Neuronal stem cell (in vitro differentiated cells): Measurements from ENCODE around the gene CEP57L1.

Experiments
- DNase-seq: peaks from one replicate; pipeline ENCODE4 v3.0.0-alpha.2; 2013; ENCODE audit warnings: low spot score
- H2AFZ ChIP-seq: one replicate; pipeline ENCODE4 v1.6.1; 2013; ENCODE audit warnings: mild to moderate bottlenecking, low read length, inconsistent platforms
- H2AK5ac ChIP-seq: 2 replicates; pipeline ENCODE4 v1.6.1; 2013; ENCODE audit warnings: low read depth, mild to moderate bottlenecking, inconsistent platforms, low read length, moderate library complexity, mixed read lengths
- H2BK120ac ChIP-seq: 2 replicates; pipeline ENCODE4 v1.6.1; 2013; ENCODE audit warnings: low read depth, mild to moderate bottlenecking, inconsistent platforms, low read length, moderate library complexity, mixed read lengths
- H2BK12ac ChIP-seq: one replicate; pipeline ENCODE4 v1.6.1; 2013; ENCODE audit warnings: low read length, inconsistent platforms
- H2BK15ac ChIP-seq: 2 replicates; pipeline ENCODE4 v1.6.1; 2013; ENCODE audit warnings: mild to moderate bottlenecking, low read length, inconsistent platforms, mixed read lengths
- H2BK5ac ChIP-seq: one replicate; pipeline ENCODE4 v1.6.1; 2013; ENCODE audit warnings: inconsistent platforms, mild to moderate bottlenecking, low read length, moderate library complexity
- H3K14ac ChIP-seq: one replicate; pipeline ENCODE4 v1.6.1; 2013; ENCODE audit warnings: low read length, inconsistent platforms
- H3K18ac ChIP-seq: 2 replicates; pipeline ENCODE4 v1.6.1; 2013; ENCODE audit warnings: low read length, inconsistent platforms
- H3K23ac ChIP-seq: 2 replicates; pipeline ENCODE4 v1.6.1; 2013; ENCODE audit warnings: low read depth, mild to moderate bottlenecking, mixed read lengths, low read length, inconsistent platforms; ENCODE audit not compliant: poor library complexity
- H3K27ac ChIP-seq: replicated peaks from 3 replicates; pipeline ENCODE4 v1.5.1; 2013; ENCODE audit warnings: low read length, inconsistent platforms
- H3K27me3 ChIP-seq, 3 experiments: 2 replicates each; pipeline ENCODE4 v1.6.1; 2013; ENCODE audit warnings: low read length in 3 of 3, mild to moderate bottlenecking in 2 of 3, inconsistent platforms in 1 of 3, low read depth in 1 of 3, mixed read lengths in 1 of 3, moderate library complexity in 1 of 3; ENCODE audit not compliant: control insufficient read depth in 3 of 3, insufficient read depth in 3 of 3
- H3K36me3 ChIP-seq, 2 donors: replicated peaks in 1 of 2; 2 replicates each; pipeline ENCODE4 v1.6.1; 2013; ENCODE audit warnings: low read length in 2 of 2; ENCODE audit not compliant: control insufficient read depth in 2 of 2, insufficient read depth in 2 of 2
- H3K4ac ChIP-seq: 2 replicates; pipeline ENCODE4 v1.6.1; 2013; ENCODE audit warnings: inconsistent platforms, mild to moderate bottlenecking, low read length, moderate library complexity
- H3K4me1 ChIP-seq, 2 donors: 1 replicate in 1 of 2; 2 replicates in 1 of 2; pipeline ENCODE4 v1.6.1; 2013; ENCODE audit warnings: low read length in 2 of 2, low read depth in 1 of 2; ENCODE audit not compliant: control insufficient read depth in 2 of 2, insufficient read depth in 1 of 2
- H3K4me2 ChIP-seq: one replicate; pipeline ENCODE4 v1.6.1; 2013; ENCODE audit warnings: mild to moderate bottlenecking, low read length, inconsistent platforms; ENCODE audit not compliant: insufficient read depth, poor library complexity, severe bottlenecking
- H3K4me3 ChIP-seq, 2 donors: 2 replicates each; pipeline ENCODE4 v1.5.1; 2013; ENCODE audit warnings: low read length in 2 of 2, mild to moderate bottlenecking in 2 of 2, inconsistent platforms in 1 of 2, moderate library complexity in 1 of 2
- H3K79me1 ChIP-seq: one replicate; pipeline ENCODE4 v1.6.1; 2013; ENCODE audit warnings: low read depth, mild to moderate bottlenecking, inconsistent platforms, low read length, moderate library complexity
- H3K9ac ChIP-seq: one replicate; pipeline ENCODE4 v1.6.1; 2013; ENCODE audit warnings: mild to moderate bottlenecking, low read depth, low read length, inconsistent platforms; ENCODE audit not compliant: poor library complexity
- H3K9me3 ChIP-seq, 2 donors: replicated peaks in 1 of 2; 2 replicates each; pipeline versions ENCODE3 to v1.6.1; 2013; ENCODE audit warnings: low read length in 2 of 2, mild to moderate bottlenecking in 2 of 2, inconsistent platforms in 1 of 2, low read depth in 1 of 2, mixed read lengths in 1 of 2, moderate library complexity in 1 of 2; ENCODE audit not compliant: control insufficient read depth in 2 of 2, insufficient read depth in 1 of 2
- H4K8ac ChIP-seq: one replicate; pipeline ENCODE4 v1.6.1; 2013; ENCODE audit warnings: low read depth, mild to moderate bottlenecking, inconsistent platforms, low read length, moderate library complexity
- H4K91ac ChIP-seq: one replicate; pipeline ENCODE4 v1.6.1; 2013; ENCODE audit warnings: low read length, low read depth, mild to moderate bottlenecking, inconsistent platforms; ENCODE audit not compliant: poor library complexity
- WGBS, 2 donors: extraction: QIAGEN DNeasy Blood & Tissue Kit; methylation state at CpG; one replicate each; pipeline ENCODE4 v1.1.7; 2013; ENCODE audit warnings: missing lambda C conversion rate in 2 of 2, mixed read lengths in 1 of 2; ENCODE audit not compliant: insufficient read length in 2 of 2, insufficient replicate concordance in 1 of 2; ENCODE audit errors: extremely low coverage in 2 of 2; 5-methylcytosine and 5-hydroxymethylcytosine counted together

The CEP57L1 gene

GRCh38 chr6:109081026-109081425 lies 14.3 kb upstream of the CEP57L1 start:
- no peak overlapping the region for H4K91ac ChIP-seq
- H3K9ac ChIP-seq: no peak overlapping the region
- H3K9me3 ChIP-seq: no peaks in the 10 kb centered on the region
- no peak overlapping the region for H2AK5ac ChIP-seq
- H3K4me3 ChIP-seq: no peak overlapping the region
- no peak overlapping the region for H2AFZ ChIP-seq
- no peak for DNase-seq
- H2BK15ac ChIP-seq: no peak overlapping the region
- H3K23ac ChIP-seq: no peak overlapping the region
- H3K4me1 ChIP-seq: peaks cover 0 to 7% of the 10 kb centered on the region in 2 donors
- no peak overlapping the region for H4K8ac ChIP-seq
- H3K79me1 ChIP-seq: no peaks in the 10 kb centered on the region
- no peak overlapping the region for H3K4me2 ChIP-seq
- H2BK12ac ChIP-seq: no peak overlapping the region
- H3K4ac ChIP-seq: no peak overlapping the region
- H3K36me3 ChIP-seq: peaks cover 0 to 6% of the 10 kb centered on the region in 2 donors
- no peak overlapping the region for H2BK5ac ChIP-seq
- H2BK120ac ChIP-seq: no peak overlapping the region
- H3K27ac ChIP-seq: no peak overlapping the region
- no peak overlapping the region for H3K14ac ChIP-seq
- H3K18ac ChIP-seq: no peak overlapping the region
- whole genome bisulfite sequencing, 2 donors: no CpG with 5 or more reads among the region's 1 CpG
- H3K27me3 ChIP-seq: no peaks in the 10 kb centered on the region

DNA sequence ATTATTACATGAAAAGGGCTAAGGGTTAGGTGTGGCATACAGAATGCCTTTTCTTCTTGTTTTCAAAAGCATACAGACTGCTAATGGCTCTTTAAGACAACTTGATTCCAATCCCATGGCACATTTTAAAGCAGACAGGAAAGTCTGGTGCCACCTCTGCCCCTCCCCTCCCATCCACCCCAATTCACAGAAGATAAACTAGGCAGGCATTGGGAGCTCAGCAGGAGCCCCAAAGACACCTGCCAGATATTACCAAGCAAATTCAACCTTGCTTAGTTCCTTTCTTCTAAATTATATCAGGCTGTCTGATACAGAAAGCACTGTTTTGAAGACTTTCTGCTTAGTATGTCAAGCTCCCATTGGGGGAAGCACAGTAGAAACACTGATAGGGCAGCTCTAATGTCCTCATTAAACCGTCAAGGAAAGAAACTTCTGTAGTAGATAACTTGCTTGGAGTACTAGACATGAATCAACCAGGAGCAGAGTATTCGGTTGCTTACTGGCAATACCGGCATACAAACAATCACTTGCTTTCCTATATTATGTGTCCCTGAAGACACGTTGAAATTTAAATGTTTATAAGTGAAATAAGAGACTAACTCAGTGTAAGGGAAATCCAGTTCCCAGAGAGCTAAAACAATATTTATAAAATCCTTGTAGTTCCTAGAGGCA lies 13.7 kb upstream of the CEP57L1 start:
- Histone ChIP-seq H4K8ac (no peak overlapping the region), H2BK120ac (no peak overlapping the region), H3K4me3 (no peak overlapping the region), H2BK5ac (no peak overlapping the region), H2BK15ac (no peak overlapping the region), H3K4me1 (peaks cover 0 to 7% of the 10 kb centered on the region in 2 donors), H2BK12ac (no peak overlapping the region), H3K4me2 (no peak overlapping the region), H3K9ac (no peak overlapping the region), H3K18ac (no peak overlapping the region), H3K14ac (no peak overlapping the region), H2AK5ac (no peak overlapping the region), H3K27ac (no peak overlapping the region), H3K36me3 (peaks cover 0 to 6% of the 10 kb centered on the region in 2 donors), H3K4ac (no peak overlapping the region), H3K23ac (no peak overlapping the region), H4K91ac (no peak overlapping the region), H3K79me1 (no peaks in the 10 kb centered on the region), H3K27me3 (no peaks in the 10 kb centered on the region), H3K9me3 (no peaks in the 10 kb centered on the region), H2AFZ (no peak overlapping the region)
- no peak for DNase-seq
- WGBS, 2 donors: no CpG with 5 or more reads among the region's 4 CpGs

DNA sequence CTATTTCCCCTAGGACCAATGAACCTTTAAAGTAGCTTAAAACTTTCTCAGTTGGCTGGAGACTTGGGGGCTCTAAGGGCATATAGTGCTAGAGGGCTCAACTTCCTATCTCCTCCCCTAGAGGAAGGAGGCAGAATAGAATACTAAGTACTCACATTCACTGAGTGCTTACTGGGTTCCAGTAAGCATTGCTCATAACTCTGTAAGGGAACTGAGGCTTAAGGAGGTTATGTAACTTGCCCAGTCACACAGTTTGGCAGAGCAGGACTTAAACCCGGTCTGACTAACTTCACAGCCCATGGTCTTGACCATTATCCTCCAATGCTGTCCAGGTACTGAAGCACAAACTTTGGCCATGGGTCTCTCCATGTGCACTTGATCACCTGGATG lies 13.1 kb upstream of the CEP57L1 start:
- Histone ChIP-seq H3K4me3 (no peak overlapping the region), H3K14ac (no peak overlapping the region), H3K4me1 (peaks cover 0 to 7% of the 10 kb centered on the region in 2 donors), H2AK5ac (no peak overlapping the region), H3K4me2 (no peak overlapping the region), H3K23ac (no peak overlapping the region), H3K18ac (no peak overlapping the region), H2BK12ac (no peak overlapping the region), H3K9ac (no peak overlapping the region), H3K79me1 (no peaks in the 10 kb centered on the region), H3K36me3 (peaks cover 0 to 6% of the 10 kb centered on the region in 2 donors), H3K4ac (no peak overlapping the region), H2AFZ (no peak overlapping the region), H4K8ac (no peak overlapping the region), H2BK15ac (no peak overlapping the region), H3K9me3 (no peaks in the 10 kb centered on the region), H4K91ac (no peak overlapping the region), H3K27me3 (no peaks in the 10 kb centered on the region), H3K27ac (no peak overlapping the region), H2BK120ac (no peak overlapping the region), H2BK5ac (no peak overlapping the region)
- WGBS, 2 donors: no CpG with 5 or more reads among the region's 1 CpG
- no peak for DNase-seq

- no peaks in the 10 kb centered on the region for H3K9me3 ChIP-seq
- no peaks in the 10 kb centered on the region for H3K79me1 ChIP-seq
- no peak overlapping the region for H3K23ac ChIP-seq
- DNase-seq: no peak
- H2BK15ac ChIP-seq: no peak overlapping the region
- H4K91ac ChIP-seq: no peak overlapping the region
- H3K4me1 ChIP-seq: peaks cover 0 to 7% of the 10 kb centered on the region in 2 donors
- H3K14ac ChIP-seq: no peak overlapping the region
- H2BK120ac ChIP-seq: no peak overlapping the region
- H2BK5ac ChIP-seq: no peak overlapping the region
- H4K8ac ChIP-seq: no peak overlapping the region
- H3K4me2 ChIP-seq: no peak overlapping the region
- no peak overlapping the region for H2BK12ac ChIP-seq
- H2AK5ac ChIP-seq: no peak overlapping the region
- no CpG with 5 or more reads among the region's 1 CpG for WGBS, 2 donors
- peaks cover 0 to 6% of the 10 kb centered on the region in 2 donors for H3K36me3 ChIP-seq
- no peak overlapping the region for H3K27ac ChIP-seq
- no peak overlapping the region for H3K4ac ChIP-seq
- no peak overlapping the region for H2AFZ ChIP-seq
- H3K27me3 ChIP-seq: no peaks in the 10 kb centered on the region
- no peak overlapping the region for H3K4me3 ChIP-seq
- no peak overlapping the region for H3K9ac ChIP-seq
- no peak overlapping the region for H3K18ac ChIP-seq
These were observed 11.7 kb upstream of the CEP57L1 start for GRCh38 chr6:109083657-109084056.
